CD4-positive, alpha-beta T cell treated with Interleukin-17A for 1 hour (primary cell): ENCODE results near the gene DNAH10.
"Not testable (repeated sequence)": the region's sequence is repeated elsewhere in the genome, so short reads cannot be mapped to it uniquely, and the experiment has no call there.

Experiments used
- DNase-seq: peaks from one replicate; pipeline ENCODE4 v3.0.0-alpha.2; 2020

The DNAH10 gene

GRCh38 chr12:123938679-123939480 lies 176.8 kb downstream of the DNAH10 start:
- DNase-seq = peak; percentile 4

GRCh38 chr12:123939716-123940626 lies 177.9 kb downstream of the DNAH10 start:
- no peak for DNase-seq

GRCh38 chr12:123940627-123940966 lies 178.5 kb downstream of the DNAH10 start:
- no peak for DNase-seq

GRCh38 chr12:123941000-123941399 lies 178.9 kb downstream of the DNAH10 start:
- DNase-seq = no peak

- no peak for DNase-seq
These were observed 179.6 kb downstream of the DNAH10 start for GRCh38 chr12:123941624-123942237.

GRCh38 chr12:123942238-123942653 lies 180.1 kb downstream of the DNAH10 start:
- no peak for DNase-seq

- no peak for DNase-seq
These were observed 181.0 kb downstream of the DNAH10 start for GRCh38 chr12:123942911-123943648.

GRCh38 chr12:123943816-123944215 lies 181.7 kb downstream of the DNAH10 start:
- no peak for DNase-seq

- DNase-seq = no peak
These were observed 182.6 kb downstream of the DNAH10 start for GRCh38 chr12:123944696-123945095.

- no peak for DNase-seq
These were observed 183.4 kb downstream of the DNAH10 start for GRCh38 chr12:123945287-123946151.

GRCh38 chr12:123946152-123946515 lies 184.0 kb downstream of the DNAH10 start:
- no peak for DNase-seq

- DNase-seq = not testable (repeated sequence)
These were observed 184.7 kb downstream of the DNAH10 start for GRCh38 chr12:123946516-123947505.

GRCh38 chr12:123947531-123947930 lies 185.4 kb downstream of the DNAH10 start:
- not testable (repeated sequence) for DNase-seq

- DNase-seq = no peak
These were observed 186.3 kb downstream of the DNAH10 start for GRCh38 chr12:123948401-123948795.

GRCh38 chr12:123948796-123949769 lies 187.0 kb downstream of the DNAH10 start:
- DNase-seq = no peak

- no peak for DNase-seq
These were observed 187.7 kb downstream of the DNAH10 start for GRCh38 chr12:123949770-123950165.

- DNase-seq = no peak
These were observed 188.6 kb downstream of the DNAH10 start for GRCh38 chr12:123950476-123951349.

GRCh38 chr12:123951467-123951866 lies 189.4 kb downstream of the DNAH10 start:
- DNase-seq = no peak
